GM18951 (cell line): ENCODE results near the gene ACTR1A.

ENCODE experiments used
- POLR2A ChIP-seq: IDR thresholded peaks from 4 replicates; pipeline ENCODE4 v1.6.1; 2011; ENCODE audit warnings: mild to moderate bottlenecking; ENCODE audit not compliant: insufficient read length, insufficient read depth; ENCODE audit errors: extremely low read depth
- in situ Hi-C: fragments of 300-500 bp; cut with MboI; formaldehyde crosslinking; loops from one replicate; pipeline ENCODE4 v1.12.0; 2022; ENCODE audit warnings: low sequenced_read_pairs, mixed read lengths, inconsistent platforms; ENCODE audit not compliant: unreplicated experiment

Gene ACTR1A

DNA sequence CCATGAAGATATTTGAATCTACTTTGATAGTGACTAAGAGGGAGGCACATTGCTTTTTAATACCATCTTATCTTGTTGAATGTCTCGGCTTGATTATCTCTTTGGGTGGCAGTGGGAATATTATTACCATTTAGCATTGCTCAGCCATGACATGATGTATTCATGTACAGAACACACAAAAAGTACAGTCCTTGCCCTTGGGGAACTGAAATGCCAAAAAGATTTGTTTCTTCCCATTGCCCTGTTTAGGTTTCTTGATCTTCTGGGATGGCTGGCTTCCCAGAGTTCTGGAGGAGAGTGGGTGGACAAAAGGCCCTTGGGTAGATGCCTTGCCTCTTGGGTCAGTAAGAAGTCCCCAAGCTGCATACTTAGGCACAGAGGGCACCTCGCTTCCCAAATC lies 25.0 kb upstream of the ACTR1A start:
- no peak for TF ChIP-seq POLR2A
- in situ Hi-C loops, result no loop called here

DNA sequence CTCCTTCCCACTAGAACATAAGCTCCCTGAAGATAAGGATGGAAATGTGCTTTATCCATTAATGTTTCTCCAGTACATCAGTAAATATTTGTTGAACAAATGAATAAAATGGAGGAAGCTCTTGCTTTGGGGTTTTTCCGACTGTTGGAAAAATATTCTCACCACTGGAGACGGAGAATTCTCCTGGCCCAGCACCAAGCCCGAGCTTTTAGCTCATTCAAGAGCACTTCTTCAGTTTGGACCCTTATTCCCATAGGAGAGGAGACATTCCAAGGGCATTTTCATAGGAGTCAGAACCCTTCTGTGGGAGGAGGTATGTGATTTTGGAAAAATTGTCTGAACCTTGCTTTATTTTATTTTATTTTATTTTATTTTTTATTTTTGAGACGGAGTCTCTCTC lies 22.2 kb upstream of the ACTR1A start:
- in situ Hi-C loops, result no loop called here
- TF ChIP-seq POLR2A, result no peak

DNA sequence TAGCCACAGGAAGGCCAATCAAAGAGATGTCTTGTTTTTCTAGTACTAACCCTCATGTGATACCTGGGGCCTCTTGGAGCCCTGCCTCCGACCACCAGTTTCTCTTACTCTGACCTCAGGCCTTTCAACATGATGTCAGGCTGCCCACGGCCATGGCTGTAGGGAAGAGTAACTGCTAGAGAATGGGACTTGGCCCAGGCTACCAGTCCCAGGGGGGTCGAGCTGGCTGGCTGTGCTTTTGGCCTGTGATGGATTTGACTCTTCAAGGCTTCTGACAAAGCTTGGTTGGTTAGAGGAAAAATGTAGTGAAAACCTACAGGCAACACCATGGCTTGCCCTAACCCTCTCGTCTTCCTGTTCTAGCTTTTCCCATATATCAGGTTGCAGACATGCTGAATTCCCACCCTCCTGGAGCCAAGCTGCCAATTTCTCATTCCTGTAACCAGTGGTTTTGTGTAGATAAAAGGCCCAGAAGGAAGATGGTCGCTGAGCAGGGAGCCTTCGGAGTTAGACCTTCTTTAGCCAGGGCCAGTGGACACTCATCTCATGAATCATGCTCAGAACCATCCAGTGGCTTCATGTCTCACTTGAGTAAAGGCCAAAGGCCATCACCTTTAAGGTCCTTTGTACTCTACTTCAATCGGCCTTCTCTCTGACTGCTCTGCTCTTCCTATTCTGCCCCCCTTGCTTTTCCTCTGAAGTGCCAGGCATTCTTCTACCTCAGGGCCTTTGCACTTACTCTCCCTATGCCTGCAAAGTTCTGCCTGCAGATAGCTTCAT lies 20.9 kb upstream of the ACTR1A start:
- no peak for TF ChIP-seq POLR2A
- in situ Hi-C loops, result no loop called here

DNA sequence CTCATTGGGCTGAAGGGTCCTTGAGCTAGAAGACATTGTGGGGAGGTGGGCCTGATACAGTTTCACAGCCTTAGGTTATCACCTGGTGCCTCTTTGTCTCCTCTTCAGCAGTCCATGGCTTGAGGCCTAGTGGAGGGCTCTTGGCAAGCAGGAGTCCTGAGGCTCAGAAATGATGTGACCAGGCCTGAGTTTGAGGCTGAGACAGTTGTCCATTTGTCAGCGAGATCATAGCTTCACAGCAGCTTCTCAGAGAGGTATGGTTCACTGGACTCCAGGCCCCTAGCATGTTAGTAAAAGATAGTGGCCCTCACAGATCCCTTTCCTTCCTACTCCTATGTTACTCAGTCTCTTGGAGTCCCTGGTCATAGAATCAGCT lies 20.4 kb upstream of the ACTR1A start:
- in situ Hi-C loops, result no loop called here
- TF ChIP-seq POLR2A, result no peak

DNA sequence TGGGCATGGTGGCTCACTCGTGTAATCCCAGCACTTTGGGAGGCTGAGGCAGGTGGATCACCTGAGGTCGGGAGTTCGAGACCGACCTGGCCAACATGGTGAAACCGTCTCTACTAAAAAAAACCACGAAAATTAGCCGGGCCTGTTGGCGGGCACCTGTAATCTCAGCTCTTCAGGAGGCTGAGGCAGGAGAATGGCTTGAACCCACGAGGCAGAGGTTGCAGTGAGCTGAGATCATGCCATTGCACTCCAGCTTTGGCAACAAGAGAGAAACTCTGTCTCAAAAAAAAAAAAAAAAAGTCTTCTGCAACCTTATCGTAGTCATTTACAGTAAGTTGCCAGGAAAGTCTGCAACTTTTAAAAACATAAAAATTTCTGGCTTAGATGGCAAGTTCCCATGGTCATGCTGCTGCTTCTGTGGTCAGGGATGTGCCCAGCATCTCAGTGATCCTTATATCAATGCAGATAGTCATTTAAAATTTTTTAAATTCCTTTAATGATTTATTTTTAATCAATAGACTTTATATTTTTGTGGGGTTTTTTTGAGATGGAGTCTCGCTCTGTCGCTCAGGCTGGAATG lies 16.8 kb upstream of the ACTR1A start:
- in situ Hi-C loops, result no loop called here
- no peak for TF ChIP-seq POLR2A

DNA sequence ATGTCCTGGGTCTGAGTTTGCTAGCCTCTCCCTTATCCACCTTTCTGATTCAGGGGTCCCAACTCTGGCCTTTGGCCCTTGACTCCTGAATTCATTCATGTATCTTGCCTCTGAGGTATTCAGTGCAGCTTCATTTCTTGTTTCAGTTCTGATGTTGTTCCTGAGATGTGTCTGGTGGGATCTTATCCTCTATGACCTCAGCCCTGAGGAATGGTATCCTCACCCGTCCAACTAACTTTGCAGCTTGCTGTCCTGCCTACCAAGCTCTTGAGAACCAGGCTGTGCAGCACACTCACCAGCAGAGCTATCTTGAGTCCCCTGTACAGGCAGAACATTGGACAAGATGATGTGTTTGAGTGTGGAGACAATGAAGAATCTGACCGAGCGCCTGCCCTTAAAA lies 15.0 kb upstream of the ACTR1A start:
- TF ChIP-seq POLR2A, result no peak
- in situ Hi-C loops, result no loop called here

DNA sequence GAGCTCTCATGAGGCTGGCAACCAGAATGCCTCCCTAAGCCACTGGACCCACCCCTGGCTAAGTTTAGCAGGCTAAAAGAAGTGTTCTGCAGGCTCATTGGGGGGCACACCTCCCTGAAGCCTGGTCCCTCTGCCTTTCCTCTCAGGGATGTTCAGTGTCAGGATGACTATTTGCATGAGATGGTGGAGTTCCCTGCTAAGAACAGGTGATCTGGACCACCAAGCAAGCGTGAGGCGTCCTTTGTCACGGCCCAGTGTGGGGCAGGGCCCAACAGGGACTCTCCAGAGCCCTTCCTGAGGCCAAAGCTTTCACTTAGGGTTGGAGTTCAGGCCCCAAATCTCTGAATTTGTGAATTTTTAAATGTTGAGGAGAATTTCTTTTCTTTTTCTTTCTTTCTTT lies 13.2 kb upstream of the ACTR1A start:
- TF ChIP-seq POLR2A, result no peak
- in situ Hi-C loops, result no loop called here

DNA sequence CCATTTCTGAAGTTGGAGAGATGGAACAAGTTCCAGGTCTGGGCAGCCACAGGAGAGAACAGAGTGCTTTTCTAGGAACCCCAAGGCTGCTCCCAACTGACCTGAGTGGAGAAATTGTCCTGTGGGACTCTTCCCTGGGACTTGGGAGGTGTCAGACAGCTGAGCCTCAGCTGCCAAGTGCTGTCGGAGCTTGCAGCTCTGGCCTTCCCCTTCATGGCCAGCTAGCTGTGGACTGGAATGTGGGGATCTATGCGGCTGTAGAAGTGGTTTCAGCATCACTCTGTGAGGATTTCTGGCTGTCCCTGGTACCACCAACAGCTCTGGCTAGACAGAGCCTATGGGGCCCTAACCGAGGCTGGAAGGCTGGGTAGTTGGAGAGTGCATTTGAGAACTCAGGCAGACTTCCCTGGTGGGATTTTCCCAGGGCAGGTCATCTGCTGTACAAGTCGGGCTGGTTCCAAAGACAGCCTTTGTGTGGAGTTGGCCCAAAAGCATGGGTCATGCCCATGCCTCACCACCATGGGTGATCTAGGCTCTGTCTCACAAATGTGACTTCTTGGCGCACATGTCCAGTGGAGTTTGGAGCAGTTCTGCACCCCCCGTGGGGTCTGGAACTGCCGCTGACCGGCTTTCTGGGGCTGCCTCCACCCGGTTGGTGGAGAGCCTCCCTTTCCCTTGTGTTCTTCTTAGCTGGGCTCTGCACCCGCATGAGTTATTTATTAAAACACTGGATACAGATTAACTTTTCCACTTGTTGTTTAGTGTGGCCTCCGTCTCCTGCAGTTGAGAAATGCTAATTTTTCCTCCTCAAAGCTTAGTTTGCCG lies 12.2 kb upstream of the ACTR1A start:
- in situ Hi-C loops, result no loop called here

DNA sequence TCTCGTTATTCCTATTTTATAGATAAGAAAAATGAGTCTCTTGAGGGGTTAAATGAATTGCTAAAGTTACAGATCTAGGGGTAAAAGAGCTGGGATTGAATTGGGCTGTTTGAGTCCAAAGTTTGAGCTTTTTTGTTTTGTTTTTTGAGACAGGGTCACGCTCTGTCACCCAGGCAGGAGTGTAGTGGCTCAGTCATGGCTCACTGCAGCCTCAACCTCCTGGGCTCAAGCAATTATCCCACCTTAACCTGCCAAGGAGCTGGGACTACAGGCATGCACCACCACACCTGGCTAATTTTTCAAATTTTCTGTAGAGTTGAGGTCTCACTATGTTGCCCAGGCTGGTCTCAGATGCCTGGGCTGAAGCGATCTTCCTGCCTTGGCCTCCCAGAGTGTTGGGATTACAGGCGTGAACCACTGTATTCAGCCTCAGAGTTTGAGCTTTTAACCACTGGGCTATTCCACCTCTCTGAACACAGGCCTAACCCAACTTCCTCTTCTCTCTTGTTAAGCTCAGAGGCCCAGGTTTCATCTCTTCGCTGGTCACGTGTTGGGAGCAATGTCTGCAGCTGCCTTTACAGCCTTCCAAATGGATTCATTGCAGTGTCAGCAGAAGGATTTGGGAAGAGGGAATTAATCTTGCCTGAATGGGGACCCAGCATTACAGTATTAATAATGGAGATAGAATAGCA lies 9.2 kb upstream of the ACTR1A start:
- no peak for TF ChIP-seq POLR2A
- in situ Hi-C loops, result no loop called here

More for the DNA sequence above, 12.2 kb upstream of the ACTR1A start:
- no peak for TF ChIP-seq POLR2A

DNA sequence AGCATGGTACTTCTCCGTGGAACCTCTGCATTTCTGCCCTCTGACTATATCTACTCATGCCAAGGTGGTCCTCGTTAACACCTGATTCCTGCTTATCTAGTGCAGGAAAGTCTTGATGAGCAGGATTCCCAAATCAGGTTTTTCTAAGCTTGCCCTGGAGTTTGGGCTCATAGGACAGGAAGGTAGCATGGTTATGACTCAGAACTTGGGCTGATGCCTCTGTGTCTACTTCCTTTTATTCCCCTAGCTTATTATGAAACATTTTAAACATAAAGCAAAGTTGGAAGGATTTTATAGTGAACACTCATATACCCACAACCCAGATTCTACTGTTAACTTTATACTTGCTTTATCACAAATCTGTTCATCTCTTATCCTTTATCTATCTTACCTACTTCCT lies 6.9 kb upstream of the ACTR1A start:
- in situ Hi-C loops, result loop anchor here (10.0 kb wide), 1 partner anchor 75 kb away; no protein-coding TSS in a partner anchor
- TF ChIP-seq POLR2A, result no peak

DNA sequence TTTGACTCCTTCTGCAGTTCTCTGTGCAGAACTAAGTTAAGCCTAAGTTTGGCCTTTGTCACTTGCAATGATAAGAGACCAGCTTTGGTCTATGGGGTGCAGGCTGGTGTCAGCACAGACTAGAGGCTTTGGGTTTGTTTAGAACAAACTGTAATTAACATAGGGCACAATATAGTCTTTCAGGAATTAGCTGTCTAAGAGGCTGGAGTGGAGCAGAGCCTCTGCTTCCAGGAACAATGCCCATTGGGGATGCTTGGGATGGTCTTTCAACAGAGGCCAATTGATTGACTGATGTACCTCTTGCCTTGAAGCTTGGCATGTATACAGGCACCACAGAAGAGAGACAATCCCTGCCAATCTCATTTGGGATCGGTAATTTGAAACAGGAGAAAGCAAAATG lies 6.0 kb upstream of the ACTR1A start:
- no peak for TF ChIP-seq POLR2A
- in situ Hi-C loops, result loop anchor here (10.0 kb wide), 1 partner anchor 76 kb away; no protein-coding TSS in a partner anchor

DNA sequence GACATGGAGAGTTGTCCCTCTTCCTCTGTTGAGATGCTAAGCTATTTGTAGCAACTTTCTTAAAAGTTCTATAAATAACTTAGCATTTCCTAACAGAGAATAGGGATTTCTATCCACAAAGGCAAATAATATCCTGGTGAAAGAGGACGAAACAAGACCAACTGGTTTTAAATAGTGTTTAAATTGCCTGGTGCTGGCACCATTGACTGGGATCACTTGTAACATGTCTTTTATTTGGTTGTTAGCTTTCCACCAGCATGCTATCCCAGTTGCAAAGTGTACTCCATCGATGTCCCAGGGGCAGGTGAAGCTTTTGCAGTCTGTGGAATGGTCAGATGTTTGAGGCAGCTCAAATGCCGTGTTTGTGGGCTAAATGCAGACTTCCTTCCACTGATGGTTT lies 5.0 kb upstream of the ACTR1A start:
- in situ Hi-C loops, result loop anchor here (10.0 kb wide), 1 partner anchor 77 kb away; no protein-coding TSS in a partner anchor
- TF ChIP-seq POLR2A, result no peak

DNA sequence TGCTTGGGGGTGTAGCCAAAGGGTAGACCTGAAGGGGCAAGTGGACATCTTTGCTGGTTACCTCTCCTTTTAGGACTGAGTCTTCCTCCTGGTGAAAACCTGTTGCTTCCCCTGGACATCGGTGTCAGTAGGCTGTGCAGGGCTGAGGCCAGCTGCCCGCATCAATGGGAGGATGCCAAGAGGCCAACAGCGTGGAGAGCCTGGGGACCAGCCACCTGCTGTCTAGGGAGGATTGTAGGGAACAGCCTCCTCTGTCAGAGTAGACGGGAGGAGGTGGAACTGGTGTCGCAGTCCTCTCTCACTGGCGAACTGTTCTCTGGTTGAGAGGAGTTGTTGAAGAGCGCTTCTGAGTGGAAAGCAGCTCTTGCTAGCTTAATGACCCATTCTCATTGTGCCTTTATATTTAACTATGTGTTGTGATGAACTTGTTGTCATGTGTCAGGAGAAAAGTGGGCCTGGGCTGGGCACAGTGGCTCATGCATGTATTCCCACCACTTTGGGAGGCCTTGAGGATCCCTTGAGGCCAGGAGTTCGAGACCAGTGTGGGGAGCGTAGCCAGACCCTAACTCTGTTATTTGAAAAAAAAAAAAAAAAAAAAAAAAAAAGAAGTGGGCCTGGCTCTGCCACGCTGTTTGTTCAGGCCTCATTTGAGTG lies 3.1 kb upstream of the ACTR1A start:
- no peak for TF ChIP-seq POLR2A
- in situ Hi-C loops, result loop anchor here (10.0 kb wide), 1 partner anchor 79 kb away; no protein-coding TSS in a partner anchor

DNA sequence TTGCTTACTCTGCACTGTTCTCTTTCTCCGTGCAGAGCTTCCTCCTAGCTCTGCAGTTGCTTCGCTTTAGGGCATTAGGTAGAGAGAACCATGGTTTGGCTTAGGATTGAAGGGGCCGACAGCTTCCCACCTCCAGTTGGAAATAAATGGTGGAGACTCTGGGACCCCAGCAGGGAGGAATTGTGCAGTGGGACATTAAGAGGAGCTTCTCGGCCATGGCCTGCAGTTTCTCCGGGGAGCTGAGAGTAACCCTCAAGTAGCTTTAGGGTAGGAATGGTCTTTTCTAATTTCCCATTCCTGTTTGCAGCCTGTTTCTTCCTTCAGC lies 2.4 kb upstream of the ACTR1A start:
- TF ChIP-seq POLR2A, result no peak
- in situ Hi-C loops, result loop anchor here (10.0 kb wide), 1 partner anchor 80 kb away; no protein-coding TSS in a partner anchor
